WTC11 (cell line): ENCODE results near the gene MAGEC3. TPM values are rescaled to one million over a fixed set of nuclear protein-coding genes. Genes with fewer than 3 reads are reported as not detected.

Experiments used
- ATAC-seq: fragments of 200-7000 bp; cut with Tn5 transposase; 2 replicates; pipeline ENCODE4 v1.10.0; 2021; ENCODE audit warnings: mild to moderate bottlenecking, moderate library complexity
- Bru-seq: library from RNA; stranded (reverse); fragments of 400-500 nt; gene quantifications from one replicate; lab custom pipeline; 2021; lab: Mats Ljungman, UMichigan
- CTCF ChIA-PET: fragments of 300-600 bp; sonication (Branson Sonifier 250); formaldehyde crosslinking; loops from one replicate; lab custom pipeline; 2021; ENCODE audit warnings: antibody characterized with exemption; lab: Charles Lee
- POLR2A ChIA-PET: fragments of 350-600 bp; sonication (Branson Sonifier 250); formaldehyde crosslinking; loops from one replicate; lab custom pipeline; 2021; ENCODE audit warnings: antibody characterized with exemption; lab: Charles Lee
- DNase-seq: peaks from one replicate; pipeline ENCODE4 v3.0.0; 2021; ENCODE audit warnings: low spot score
- H3K27ac Mint-ChIP-seq: 2 replicates; pipeline ENCODE4 v1.8.0; 2021; ENCODE audit warnings: mixed read lengths
- H3K27me3 Mint-ChIP-seq: 2 replicates; pipeline ENCODE4 v1.8.0; 2021; ENCODE audit warnings: low read depth, mild to moderate bottlenecking, moderate library complexity, mixed read lengths
- H3K36me3 Mint-ChIP-seq: 2 replicates; pipeline ENCODE4 v1.8.0; 2021; ENCODE audit warnings: mixed read lengths
- H3K4me1 Mint-ChIP-seq: 2 replicates; pipeline ENCODE4 v1.8.0; 2022; ENCODE audit warnings: mixed read lengths
- H3K4me3 Mint-ChIP-seq: 2 replicates; pipeline ENCODE4 v1.8.0; 2021; ENCODE audit warnings: mild to moderate bottlenecking, moderate library complexity, mixed read lengths
- H3K9me3 Mint-ChIP-seq: 2 replicates; pipeline ENCODE4 v1.8.0; 2021; ENCODE audit warnings: mixed read lengths
- AFF4 ChIP-seq: sonication (generic); formaldehyde crosslinking; IDR thresholded peaks from 2 replicates; pipeline ENCODE4 v1.8.1; 2023; ENCODE audit warnings: mild to moderate bottlenecking, missing genetic modification reagents, borderline replicate concordance
- AR ChIP-seq: fragments of 250-450 bp; sonication (Bioruptor Pico); IDR thresholded peaks from 2 replicates; pipeline ENCODE4 v1.9.0; 2021; ENCODE audit warnings: mild to moderate bottlenecking
- ARID4B ChIP-seq: sonication (generic); formaldehyde crosslinking; IDR thresholded peaks from 2 replicates; pipeline ENCODE4 v1.8.0; 2023; ENCODE audit warnings: missing genetic modification reagents, mild to moderate bottlenecking, borderline replicate concordance
- ESRRA ChIP-seq: sonication (generic); formaldehyde crosslinking; IDR thresholded peaks from 2 replicates; pipeline ENCODE4 v1.8.1; 2022; ENCODE audit warnings: mild to moderate bottlenecking, missing genetic modification reagents, borderline replicate concordance
- ETV6 ChIP-seq: sonication (generic); formaldehyde crosslinking; IDR thresholded peaks from 2 replicates; pipeline ENCODE4 v1.8.1; 2022; ENCODE audit warnings: mild to moderate bottlenecking, missing genetic modification reagents
- GRHL2 ChIP-seq: fragments of 250-450 bp; sonication (Bioruptor Pico); IDR thresholded peaks from 2 replicates; pipeline ENCODE4 v1.8.0; 2022; ENCODE audit warnings: mild to moderate bottlenecking, moderate library complexity; ENCODE audit not compliant: insufficient replicate concordance, severe bottlenecking
- JAZF1 ChIP-seq: fragments of 250-450 bp; sonication (Bioruptor Pico); IDR thresholded peaks from 2 replicates; pipeline ENCODE4 v1.9.0; 2021; ENCODE audit warnings: moderate library complexity, mild to moderate bottlenecking, inconsistent platforms
- MXD4 ChIP-seq: fragments of 250-450 bp; sonication (Bioruptor Pico); IDR thresholded peaks from 2 replicates; pipeline ENCODE4 v1.8.0; 2021; ENCODE audit warnings: mild to moderate bottlenecking, moderate library complexity, borderline replicate concordance
- PRDM15 ChIP-seq: sonication (generic); formaldehyde crosslinking; IDR thresholded peaks from 2 replicates; pipeline ENCODE4 v1.8.0; 2022; ENCODE audit warnings: missing genetic modification reagents
- USF1 ChIP-seq: sonication (generic); formaldehyde crosslinking; IDR thresholded peaks from 2 replicates; pipeline ENCODE4 v1.8.0; 2022; ENCODE audit warnings: mild to moderate bottlenecking, missing genetic modification reagents
- long read RNA-seq, 3 experiments: library from RNA in 1 of 3; library from capped mRNA in 1 of 3; library from polyadenylated mRNA in 1 of 3; unstranded in 2 of 3; stranded (forward) in 1 of 3; transcript quantifications; one replicate each; pipeline ENCODE4 v2.0.0, GENCODE V29; 2021
- total RNA-seq: library from RNA; stranded (reverse); gene quantifications from 3 replicates; pipeline ENCODE4 v1.2.3, GENCODE V29; 2021
- TF ChIP-seq, protein P1 (sequence below): sonication (generic); formaldehyde crosslinking; IDR thresholded peaks from 2 replicates; pipeline ENCODE4 v1.8.0; 2022; ENCODE audit warnings: mild to moderate bottlenecking, missing genetic modification reagents
- TF ChIP-seq, protein P2 (sequence below): sonication (generic); formaldehyde crosslinking; IDR thresholded peaks from 2 replicates; pipeline ENCODE4 v1.8.0; 2022; ENCODE audit warnings: mild to moderate bottlenecking, missing genetic modification reagents
- TF ChIP-seq, protein P3 (sequence below): sonication (generic); formaldehyde crosslinking; IDR thresholded peaks from 2 replicates; pipeline ENCODE4 v1.8.1; 2022; ENCODE audit warnings: low read depth, missing genetic modification reagents, borderline replicate concordance
- TF ChIP-seq, protein P4 (sequence below): sonication (generic); formaldehyde crosslinking; IDR thresholded peaks from 2 replicates; pipeline ENCODE4 v1.8.1; 2023; ENCODE audit warnings: mild to moderate bottlenecking, missing genetic modification reagents, moderate library complexity

Gene MAGEC3
- total RNA-seq (not detected in 3 replicates), Bru-seq, nascent RNA (percentile 2 among the genes with signal in this experiment)
- long read RNA-seq, experiment 1: 0 reads
- long read RNA-seq, experiment 2: 0 reads
- long read RNA-seq, experiment 3: 0 reads

- ATAC-seq: no peak
- no peak within 1 kb of the TSS for H3K27ac Mint-ChIP-seq
- ChIA-PET CTCF (no interaction called here), POLR2A (no interaction called here)
- no peaks in the 10 kb centered on the region for H3K27me3 Mint-ChIP-seq
- H3K4me1 Mint-ChIP-seq: no peaks in the 10 kb centered on the region
- 0 out of 2 replicates have a peak, but pooled peaks cover 12% of the 10 kb centered on the region for H3K9me3 Mint-ChIP-seq
- H3K4me3 Mint-ChIP-seq: no peak within 1 kb of the TSS
- no peak for DNase-seq
- H3K36me3 Mint-ChIP-seq: no peaks in the 10 kb centered on the region; the same call in 1 of the 2 replicates
- TF ChIP-seq, protein P1, sequence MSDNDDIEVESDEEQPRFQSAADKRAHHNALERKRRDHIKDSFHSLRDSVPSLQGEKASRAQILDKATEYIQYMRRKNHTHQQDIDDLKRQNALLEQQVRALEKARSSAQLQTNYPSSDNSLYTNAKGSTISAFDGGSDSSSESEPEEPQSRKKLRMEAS (CRISPR knock-in tag): no peak
- TF ChIP-seq ESRRA (CRISPR knock-in tag) (no peak), USF1 (CRISPR knock-in tag) (no peak), PRDM15 (no peak), AFF4 (CRISPR knock-in tag) (no peak), GRHL2 (no peak), JAZF1 (CRISPR knock-in tag) (no peak), AR (CRISPR knock-in tag) (no peak), ARID4B (CRISPR knock-in tag) (no peak), ETV6 (CRISPR knock-in tag) (no peak), MXD4 (CRISPR knock-in tag) (no peak)
- TF ChIP-seq, protein P2, sequence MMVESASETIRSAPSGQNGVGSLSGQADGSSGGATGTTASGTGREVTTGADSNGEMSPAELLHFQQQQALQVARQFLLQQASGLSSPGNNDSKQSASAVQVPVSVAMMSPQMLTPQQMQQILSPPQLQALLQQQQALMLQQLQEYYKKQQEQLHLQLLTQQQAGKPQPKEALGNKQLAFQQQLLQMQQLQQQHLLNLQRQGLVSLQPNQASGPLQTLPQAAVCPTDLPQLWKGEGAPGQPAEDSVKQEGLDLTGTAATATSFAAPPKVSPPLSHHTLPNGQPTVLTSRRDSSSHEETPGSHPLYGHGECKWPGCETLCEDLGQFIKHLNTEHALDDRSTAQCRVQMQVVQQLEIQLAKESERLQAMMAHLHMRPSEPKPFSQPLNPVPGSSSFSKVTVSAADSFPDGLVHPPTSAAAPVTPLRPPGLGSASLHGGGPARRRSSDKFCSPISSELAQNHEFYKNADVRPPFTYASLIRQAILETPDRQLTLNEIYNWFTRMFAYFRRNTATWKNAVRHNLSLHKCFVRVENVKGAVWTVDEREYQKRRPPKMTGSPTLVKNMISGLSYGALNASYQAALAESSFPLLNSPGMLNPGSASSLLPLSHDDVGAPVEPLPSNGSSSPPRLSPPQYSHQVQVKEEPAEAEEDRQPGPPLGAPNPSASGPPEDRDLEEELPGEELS (CRISPR knock-in tag): no peak
- TF ChIP-seq, protein P3, sequence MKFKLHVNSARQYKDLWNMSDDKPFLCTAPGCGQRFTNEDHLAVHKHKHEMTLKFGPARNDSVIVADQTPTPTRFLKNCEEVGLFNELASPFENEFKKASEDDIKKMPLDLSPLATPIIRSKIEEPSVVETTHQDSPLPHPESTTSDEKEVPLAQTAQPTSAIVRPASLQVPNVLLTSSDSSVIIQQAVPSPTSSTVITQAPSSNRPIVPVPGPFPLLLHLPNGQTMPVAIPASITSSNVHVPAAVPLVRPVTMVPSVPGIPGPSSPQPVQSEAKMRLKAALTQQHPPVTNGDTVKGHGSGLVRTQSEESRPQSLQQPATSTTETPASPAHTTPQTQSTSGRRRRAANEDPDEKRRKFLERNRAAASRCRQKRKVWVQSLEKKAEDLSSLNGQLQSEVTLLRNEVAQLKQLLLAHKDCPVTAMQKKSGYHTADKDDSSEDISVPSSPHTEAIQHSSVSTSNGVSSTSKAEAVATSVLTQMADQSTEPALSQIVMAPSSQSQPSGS (CRISPR knock-in tag): no peak
- TF ChIP-seq, protein P4, sequence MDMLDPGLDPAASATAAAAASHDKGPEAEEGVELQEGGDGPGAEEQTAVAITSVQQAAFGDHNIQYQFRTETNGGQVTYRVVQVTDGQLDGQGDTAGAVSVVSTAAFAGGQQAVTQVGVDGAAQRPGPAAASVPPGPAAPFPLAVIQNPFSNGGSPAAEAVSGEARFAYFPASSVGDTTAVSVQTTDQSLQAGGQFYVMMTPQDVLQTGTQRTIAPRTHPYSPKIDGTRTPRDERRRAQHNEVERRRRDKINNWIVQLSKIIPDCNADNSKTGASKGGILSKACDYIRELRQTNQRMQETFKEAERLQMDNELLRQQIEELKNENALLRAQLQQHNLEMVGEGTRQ (CRISPR knock-in tag): no peak
Observed at GRCh38 chrX:141838016-141838415, at the start of gene MAGEC3. TSS of gene MAGEC3 (plus strand) at chrX:141838316. CDS start at chrX:141838316, 0 bp downstream.
